Dermis microvascular lymphatic vessel endothelial cell (primary cell): Measurements from ENCODE around the gene LDLRAD3. TPM values are rescaled to one million over a fixed set of nuclear protein-coding genes. Genes with fewer than 3 reads are reported as not detected.

Source experiments
- DNase-seq, 2 donors: peaks; one replicate each; pipeline versions ENCODE4 v3.0.0 to v3.0.0-alpha.2; 2010; ENCODE audit warnings: low read depth in 2 of 2
- total RNA-seq: library from RNA; depleted of rRNA; stranded (reverse); fragments of >200 nt; gene quantifications from 2 replicates; pipeline ENCODE4 v1.2.1, GENCODE V29; 2014

LDLRAD3 gene
- total RNA-seq, 1 donor from 2014 or later, result 4.5 TPM

DNA sequence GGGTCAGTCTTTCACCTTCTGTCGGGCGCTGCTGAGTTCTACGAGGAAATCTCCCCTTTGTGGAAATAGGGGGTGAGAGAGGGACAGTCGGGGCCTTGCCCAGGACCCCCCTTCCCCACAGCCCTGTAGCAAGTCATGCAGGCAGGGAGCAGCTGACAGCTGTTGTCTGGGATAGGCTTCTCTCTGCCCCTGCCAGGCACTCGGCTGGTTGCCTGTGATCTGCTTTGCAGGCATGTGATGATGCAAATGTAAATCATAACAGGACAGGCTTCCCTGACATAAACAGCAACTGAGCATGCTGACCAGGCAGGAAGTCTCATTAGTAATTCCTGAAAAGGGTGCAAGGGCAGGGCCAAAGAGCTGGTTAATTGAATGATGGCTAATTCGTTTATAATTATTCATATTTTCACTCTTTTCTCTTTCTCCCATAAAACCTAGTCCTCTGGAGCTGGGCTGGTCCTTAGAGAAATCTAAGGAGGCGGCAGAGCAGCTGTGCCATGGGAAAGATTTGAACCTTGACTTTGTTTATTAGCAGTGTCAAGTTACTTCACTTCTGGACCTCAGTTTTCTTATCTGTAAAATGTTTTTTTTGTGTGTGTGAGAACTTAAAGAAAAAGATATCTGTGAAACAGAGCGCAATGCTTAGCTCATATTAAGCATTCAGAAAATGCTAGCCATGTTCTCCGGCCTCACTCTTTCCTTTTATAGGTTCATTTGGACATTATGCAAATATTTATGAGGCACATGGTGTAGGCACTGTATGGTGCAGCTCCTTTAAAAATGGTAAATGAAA lies 129.7 kb downstream of the LDLRAD3 start:
- peak; percentile 43 to 84 for DNase-seq

DNA sequence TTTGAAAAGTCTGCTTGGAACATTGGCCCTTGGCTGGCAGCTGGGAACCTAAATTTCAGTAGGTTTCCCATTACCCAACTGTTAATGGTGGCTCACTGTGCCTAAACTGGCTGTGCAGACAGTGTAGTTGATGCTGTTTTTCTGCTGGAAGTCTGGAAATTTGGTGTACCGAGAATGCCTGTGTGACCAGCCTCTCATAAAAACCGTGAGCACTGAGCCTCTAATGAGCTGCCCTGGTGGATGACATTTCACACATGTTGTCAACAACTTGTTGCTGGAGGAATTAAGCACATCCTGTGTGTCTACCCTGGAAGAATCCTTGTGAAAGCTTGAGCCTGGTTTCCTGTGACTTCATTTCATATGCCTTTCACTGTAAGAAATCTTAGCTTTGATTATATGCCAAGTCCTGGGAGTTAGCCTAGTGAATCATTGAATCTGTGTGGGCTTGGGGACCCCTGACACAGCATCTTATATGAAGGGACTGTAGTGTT lies 131.1 kb downstream of the LDLRAD3 start:
- peak in 1 of 2 donors; percentile 93 for DNase-seq

DNA sequence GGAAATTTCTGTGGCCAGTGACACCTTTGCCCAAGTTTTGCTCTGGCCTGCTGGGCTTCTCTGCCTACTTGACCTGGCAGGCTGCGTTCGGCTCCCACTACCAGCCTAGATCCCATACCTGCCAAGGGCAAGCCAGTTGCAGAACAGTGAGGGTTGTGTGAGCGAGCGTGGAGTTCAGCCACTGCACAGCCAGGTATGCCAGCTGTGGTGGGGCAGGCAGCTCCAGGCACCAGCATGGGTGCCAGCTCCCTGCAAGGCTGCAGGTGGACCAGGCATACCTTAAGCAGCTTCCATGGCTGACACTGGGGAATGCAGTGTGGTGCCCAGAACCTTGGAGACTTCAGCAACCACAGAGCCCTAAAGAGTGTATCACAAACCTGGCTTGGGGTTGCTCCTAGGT lies 133.5 kb downstream of the LDLRAD3 start:
- DNase-seq, result no peak

DNA sequence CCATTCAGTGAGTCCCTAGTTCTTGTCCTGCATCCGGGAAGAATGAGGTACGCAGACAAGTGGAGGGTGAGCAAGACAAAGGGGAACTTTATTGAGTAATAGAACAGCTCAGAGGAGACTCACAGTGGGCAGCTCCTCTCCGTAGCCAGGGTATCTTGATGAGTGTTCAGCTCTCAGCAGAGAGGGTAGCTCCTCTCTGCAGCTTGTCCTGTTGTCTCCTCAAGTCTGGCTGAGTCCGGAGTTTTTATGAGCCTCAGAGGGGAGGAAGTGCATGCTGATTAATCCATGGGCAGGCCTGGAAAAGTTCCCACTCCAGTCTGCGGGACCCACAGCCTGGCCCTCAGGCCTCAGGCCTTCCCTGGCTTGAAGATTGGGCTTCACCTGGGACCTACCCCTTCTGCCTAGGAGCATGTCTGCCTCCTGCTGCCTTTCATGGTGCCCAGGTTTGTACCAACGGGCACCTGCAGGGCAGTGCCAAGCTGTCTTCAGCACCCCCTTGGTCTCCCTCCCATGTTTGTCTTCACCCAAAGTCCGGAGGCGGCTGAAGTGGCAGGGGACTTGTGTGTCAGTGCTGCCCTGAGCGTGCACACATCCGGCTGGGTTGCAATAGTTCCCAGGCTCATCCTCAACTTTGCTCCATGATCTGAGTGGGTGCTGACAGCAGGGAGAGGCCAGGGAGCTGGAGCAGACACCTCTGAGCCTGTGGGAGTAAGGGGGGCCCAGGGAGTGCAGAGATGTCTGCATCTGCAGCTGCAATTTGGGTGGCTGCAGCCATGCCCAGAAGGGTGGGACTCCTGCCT lies 134.2 kb downstream of the LDLRAD3 start:
- DNase-seq, result no peak

DNA sequence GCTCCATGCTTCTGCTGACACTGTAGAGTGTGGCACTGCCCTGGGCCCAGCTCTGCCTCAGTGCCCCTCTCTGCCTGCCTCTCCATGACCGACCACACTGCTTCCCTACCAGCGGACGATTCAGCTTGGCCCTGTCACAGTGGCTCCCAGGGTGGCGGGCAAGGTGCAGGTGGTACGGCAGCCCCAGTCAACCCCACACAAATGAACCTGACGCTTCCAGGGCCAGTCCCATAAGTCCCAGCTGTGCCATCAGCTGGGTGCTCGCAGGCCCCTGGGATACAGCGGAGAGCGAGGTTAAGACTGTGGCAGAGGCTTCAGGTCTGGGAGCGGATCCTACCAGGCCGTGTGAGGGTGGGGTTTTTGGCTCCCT lies 134.8 kb downstream of the LDLRAD3 start:
- DNase-seq, result no peak

DNA sequence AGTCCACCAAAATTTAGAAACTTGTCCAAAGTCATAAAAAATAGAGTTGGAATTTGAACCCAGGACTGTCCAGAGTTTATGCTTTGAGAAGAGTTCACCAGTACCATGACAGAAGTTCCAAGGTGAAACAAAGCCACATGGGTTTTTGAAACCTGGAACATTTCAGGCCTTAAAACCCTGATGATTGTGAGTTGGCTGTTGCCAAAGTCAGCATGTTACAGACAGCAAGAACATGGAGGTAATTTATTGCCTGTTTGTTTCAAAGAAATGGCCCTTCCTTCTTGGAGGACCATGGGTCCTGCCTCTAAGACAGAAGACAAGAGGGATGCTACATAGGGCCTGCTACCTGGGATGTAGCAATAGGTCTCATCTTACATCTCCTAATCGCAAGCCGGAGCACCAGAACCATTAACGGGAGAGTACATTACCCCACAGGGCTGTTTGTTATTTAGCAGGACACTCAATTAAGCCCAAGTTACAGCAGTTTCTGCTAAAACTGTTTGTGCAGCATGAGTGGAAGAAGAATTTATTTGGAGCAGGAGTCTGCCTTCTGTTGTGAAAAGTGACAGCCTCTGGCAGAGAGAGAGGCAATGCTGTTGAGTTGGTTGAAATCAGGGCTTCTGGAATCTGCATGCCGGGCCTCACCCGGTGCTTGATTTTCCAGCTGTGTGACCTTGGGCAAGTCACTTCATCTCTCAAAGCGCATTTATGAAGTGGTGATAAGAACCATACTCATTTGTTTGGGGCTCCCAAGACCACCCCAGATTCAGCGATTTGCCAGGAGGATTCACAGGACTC lies 136.2 kb downstream of the LDLRAD3 start:
- DNase-seq, result no peak

DNA sequence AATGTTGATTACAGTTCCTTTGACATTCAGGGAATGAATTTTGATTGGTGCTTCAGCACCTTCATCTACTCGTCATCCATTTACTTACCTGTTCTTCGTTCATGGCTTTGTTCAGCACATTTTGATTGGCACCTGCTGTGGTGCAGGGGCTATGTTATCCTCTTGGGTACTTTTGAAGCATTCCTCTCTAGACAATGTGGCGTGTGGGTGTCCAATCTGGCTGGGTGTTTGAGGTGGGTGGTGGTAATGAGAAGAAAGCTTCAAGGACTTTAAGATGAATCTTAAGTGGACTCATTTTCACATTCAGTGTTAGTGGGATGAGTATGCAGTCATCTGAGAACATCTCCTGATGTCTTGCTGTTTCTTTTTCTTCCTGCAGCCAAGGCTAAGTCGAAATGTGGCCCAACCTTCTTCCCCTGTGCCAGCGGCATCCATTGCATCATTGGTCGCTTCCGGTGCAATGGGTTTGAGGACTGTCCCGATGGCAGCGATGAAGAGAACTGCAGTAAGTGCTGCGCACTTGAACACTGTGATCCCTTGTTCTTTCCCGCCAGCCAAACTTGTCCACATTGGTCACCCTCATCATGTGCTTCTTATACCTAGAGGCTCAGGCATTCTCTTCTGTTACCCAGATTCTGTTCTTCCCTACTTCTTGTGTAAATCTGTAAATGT lies 137.5 kb downstream of the LDLRAD3 start:
- no peak for DNase-seq

DNA sequence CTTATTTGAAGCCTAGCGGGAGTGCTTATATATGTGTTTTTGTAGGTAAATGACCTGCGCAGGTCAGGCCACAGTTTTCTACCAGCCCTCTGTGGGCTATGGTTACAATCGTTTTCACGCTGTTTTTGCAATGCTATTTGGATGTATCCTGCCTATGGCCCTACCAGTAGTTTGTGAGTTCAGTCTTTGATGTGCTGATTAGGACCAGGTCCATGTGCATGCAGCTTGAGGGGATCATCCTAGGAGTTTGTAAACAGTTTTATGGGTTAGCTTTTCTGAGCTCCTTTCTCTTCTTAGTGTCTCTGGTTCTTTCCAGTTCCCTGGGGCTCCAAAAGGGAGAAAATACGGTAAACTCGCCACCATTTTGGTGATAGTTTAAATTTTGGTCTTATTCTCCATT lies 142.5 kb downstream of the LDLRAD3 start:
- DNase-seq, result no peak

DNA sequence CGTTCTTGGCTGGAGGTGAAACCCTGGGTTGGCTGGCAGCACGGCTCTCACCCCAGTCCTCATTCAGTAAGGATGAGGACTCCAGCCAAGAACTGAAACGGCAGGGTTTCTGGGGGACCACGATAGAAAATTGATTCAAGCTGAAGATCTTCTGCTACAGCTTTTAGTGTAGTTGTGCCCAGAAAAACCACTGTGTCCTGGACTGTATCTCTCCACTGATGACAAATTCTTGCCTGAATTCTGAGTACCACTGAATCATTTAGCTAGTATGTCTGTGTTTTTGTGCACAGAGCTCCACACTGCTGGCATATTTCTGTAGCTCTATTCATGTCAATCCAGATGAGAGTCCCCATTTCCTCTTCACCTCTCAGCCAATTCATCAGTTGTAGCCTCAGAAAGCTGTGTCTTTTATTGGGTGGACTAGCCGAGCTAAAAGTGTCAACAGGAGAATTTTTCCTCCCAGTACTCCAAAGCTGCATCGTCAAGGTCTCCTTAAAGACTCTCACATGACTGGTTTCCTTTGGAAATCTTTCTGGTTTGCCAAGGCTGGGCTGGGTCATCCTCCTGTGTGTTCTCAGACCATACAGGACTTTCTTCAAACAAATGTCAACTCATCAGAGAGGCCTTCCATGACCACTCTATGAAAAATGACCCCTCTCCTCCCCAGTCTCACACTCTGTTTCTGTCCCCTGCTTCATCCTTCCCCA lies 144.6 kb downstream of the LDLRAD3 start:
- DNase-seq, result no peak

DNA sequence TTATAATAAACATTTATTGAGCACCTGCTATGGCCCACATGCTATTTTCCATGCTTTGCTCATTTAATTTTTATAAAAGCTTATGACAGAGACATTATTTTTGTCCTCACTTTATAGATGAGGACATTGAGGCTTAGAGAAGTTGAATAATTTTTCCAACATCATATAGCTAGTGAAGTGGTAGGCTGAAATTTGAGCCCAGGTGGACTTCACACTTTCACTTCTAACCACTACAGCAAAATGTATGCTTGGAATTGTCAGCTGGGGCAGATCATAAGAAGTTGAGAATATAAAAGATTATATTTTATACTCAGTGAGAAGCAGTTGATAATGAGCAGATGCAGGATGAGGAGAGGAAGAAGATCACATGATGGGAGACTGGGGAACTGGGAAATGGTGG lies 146.1 kb downstream of the LDLRAD3 start:
- no peak for DNase-seq

DNA sequence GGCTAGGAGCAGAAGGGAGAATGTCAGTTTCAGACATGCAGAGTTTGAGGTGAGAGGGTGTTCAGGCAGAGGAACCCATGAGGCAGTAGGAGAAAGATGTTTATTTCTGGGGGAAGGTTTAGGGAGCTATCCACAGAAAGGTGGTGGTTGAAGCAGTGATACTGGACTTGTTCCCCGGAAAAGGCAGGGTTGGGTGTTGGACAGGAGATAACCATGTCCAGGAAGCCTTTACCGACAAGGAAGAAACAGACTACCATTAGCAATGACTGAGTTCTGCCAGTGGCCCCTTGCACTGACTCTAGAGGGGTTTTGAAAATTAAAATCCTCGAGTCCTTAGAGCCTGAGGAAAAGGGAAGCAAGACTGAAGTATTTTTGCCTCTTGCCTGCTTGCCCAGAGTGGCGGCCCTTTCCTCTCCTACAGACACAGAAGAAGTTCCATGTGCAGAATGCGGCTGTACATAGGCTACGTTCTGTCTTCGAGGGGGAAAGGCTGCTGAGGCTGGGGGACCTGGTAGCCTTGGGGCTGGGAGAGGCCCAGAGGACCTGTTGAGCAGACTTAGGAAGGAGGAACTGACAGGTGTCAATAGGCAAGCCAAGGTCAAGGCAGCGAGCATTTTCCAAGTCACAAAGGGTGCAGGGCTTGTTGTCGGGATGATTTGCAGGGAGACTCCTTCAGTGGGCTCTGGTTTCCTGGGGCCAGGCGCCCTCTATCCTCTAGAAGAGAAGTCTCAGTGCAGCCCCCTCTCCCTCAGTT lies 146.7 kb downstream of the LDLRAD3 start:
- no peak for DNase-seq

DNA sequence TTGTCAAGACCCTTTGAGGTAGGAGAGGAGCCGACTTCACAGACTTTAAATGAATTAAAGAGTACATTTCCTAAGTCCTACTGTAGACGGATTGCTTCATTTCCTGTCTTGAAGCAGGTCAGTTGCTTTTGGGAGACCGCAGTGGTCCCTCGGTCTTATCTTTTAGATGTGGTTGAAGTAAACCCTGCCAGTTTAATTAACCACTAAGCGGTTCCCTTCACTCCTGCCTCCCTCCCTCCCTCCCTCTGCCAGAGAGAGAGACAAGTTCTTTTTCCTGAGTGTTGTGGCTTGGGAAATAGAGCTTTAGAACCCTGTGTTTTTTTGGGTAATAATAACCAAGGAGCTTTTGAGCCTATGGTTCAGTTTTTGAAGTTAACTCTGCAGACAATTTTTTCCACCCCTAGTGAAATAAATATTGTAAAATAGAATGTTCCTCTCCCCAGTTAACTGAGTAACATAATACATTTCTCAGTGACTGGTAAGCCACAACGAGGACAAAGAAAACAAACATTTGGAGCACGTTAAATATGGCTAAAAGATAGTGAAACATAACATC lies 147.5 kb downstream of the LDLRAD3 start:
- no peak for DNase-seq

DNA sequence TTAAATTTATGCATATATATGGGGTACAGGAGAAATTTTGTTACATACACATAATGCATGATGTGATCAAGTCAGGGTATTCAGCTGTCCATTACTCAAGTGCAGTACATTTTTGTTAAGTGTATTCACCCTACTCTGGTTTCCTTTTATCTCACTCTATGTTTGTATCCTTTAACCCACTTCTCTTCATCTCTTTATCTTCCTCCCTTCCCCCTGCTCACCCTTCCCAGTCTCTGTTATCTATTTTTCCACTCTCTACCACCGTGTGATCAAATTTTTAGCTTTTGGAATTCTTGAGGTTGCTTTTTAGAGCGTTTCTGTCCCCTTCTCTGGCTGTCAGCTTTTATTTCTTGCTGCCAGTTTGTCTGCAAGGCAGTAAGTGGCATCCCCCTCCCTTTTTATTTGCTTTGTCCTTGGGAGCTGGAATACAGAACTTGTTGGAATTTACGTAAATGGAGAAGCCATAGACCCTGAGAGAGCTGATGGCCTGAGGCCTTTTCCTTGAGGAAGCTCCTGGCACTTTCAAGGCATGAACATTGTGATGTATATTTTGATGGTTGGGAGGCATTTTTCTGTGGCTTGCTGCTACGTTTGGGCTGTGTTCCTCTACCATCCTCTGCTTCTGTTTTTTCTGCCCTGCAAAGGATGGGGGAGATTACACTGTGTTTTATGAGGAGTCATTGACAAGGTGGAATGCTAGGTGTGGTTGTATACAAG lies 148.6 kb downstream of the LDLRAD3 start:
- DNase-seq, result no peak

DNA sequence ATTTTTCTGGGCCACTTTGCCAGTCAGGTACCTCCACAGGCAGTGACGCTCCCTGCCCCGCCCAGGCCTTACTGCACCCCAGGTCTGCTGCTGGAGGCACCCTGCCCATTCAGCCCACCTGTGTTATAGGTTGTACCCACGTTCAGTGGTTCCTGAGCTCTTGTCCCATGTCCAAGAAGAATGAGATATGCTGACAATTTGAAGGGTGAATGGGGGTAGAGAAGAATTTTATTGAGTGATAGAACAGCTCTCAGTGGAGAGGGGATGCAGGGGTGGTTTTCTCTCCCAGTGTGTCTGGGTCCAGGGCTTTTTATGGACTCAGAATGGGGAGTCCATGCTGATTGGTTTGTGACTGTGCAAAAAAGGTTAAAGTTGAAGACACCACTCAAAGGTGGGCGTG lies 149.7 kb downstream of the LDLRAD3 start:
- DNase-seq, result no peak

DNA sequence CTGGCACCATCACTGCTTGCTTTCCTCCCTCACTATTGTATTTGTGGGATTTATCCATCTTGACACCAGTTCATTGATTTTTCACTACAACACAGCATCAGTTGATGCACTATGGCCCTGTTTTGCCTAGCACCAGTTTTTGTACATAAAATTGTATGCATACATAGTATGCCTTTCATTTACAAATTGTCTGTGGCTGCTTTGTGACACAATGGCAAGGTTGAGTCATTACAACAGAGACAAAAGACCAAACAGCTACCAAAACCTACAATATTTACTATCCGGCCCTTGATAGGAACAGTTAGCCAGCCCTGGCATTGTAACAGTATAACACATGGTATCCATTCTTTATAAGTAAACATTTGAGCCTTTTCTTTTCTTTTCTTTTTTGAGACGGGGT lies 150.3 kb downstream of the LDLRAD3 start:
- DNase-seq, result no peak

DNA sequence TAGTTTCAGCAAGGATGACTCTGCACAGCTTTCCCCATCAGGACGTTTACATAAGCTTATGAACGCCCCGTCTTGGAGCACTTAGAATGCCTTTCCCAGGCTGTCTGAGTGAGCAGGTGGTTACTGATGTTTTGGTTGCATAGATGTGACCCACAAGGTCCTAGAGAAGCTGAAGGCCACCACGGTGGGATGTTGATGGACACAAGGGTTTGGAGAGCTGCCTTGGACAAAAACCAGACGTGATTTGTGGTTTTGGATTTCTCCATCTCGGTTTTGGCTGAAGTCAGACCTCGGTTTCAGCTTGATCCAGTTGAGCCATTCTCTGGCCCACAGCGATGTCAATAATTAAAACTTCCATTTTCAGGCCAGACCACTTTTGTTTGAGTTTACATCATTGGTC lies 151.9 kb downstream of the LDLRAD3 start:
- DNase-seq, result no peak

DNA sequence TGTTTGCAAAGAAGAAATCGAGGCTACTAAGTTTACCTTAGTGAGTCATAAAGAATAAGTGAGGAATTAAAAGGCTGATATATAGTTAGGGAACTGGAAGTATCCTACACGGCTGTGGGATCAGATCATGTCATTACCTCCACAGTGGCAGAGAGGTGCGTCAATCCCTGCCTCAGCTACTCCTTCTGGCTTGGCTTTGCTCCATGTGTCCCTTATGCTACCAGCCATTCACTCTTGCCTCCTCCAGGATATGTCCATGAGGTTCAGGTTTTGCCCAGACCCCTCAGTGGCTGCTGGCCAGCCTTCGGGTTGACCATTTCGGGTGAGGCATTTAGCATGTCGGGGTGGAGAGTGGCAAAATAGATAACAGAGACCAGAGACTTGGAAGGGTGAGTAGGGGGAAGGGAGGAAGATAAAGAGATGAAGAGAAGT lies 153.4 kb downstream of the LDLRAD3 start:
- DNase-seq, result no peak

DNA sequence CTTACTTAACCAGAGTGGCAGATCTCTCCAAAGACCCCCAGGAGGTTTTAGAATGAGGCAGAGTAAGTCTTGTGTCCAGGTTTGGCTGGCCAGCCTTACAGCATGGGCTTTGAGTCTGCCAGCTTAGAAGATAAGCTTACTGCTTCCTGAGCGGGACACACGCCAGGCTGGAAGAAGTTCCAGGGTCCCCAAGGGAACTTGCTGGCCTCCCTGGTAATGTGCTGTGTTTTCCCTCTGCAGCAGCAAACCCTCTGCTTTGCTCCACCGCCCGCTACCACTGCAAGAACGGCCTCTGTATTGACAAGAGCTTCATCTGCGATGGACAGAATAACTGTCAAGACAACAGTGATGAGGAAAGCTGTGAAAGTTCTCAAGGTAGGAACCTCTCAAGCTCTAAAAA lies 154.2 kb downstream of the LDLRAD3 start:
- no peak for DNase-seq

DNA sequence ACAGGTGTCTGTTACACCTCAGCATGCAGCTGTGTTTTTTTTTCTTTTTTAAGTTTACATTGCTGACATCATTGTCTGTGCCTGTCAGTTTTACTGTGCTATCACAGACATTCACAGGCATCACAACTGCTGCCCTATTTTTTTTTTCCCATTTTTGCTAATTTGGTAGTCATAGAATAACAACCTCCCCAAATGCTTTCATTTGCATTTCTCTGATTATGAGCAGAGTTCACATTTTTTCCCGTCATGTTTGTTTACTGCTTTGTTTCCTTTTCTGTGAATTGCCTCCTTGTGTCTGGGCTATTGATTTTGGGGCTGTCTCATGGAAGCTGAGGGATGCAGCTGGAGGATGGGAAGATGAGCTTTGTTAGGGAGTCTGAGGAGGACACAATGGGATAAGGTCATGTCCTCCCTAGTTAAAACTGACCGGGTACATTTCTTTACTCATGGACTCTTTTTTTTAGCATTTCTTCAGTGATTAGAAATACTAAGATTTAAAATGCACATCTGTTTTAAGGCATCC lies 155.1 kb downstream of the LDLRAD3 start:
- DNase-seq, result no peak
